Hematopoietic multipotent progenitor cell treated with erythropoietin and hydrocortisone succinate and interleukin-3 and kit ligand, for 15 days (in vitro differentiated cells): ENCODE results near the gene FCHO2.

Source experiments
- DNase-seq: peaks from one replicate; pipeline ENCODE4 v3.0.0-alpha.2; 2015; ENCODE audit warnings: low spot score

Gene FCHO2

GRCh38 chr5:73110190-73110589 lies 154.3 kb downstream of the FCHO2 start:
- DNase-seq, result no peak

- no peak for DNase-seq
Measured at GRCh38 chr5:73111536-73111935, 155.7 kb downstream of the FCHO2 start.

DNA sequence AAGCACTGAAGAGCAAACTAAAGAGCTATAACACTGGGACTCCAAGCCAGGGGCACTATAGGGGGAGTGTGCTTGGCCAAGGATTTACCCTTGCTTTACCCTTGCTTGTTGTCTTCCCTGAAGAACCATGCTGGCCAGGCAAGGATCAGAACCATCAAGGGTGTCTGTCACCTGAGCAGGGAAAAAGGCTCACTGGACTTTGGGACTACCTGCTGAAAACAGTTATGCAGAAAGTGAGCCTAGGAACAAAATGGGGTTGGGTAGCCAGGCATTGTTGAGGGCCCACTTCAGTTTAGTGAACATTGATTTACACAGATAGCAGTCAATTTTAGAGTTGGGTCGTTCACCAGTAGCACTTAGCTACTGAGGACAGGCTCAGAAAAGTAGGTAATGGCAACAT lies 156.5 kb downstream of the FCHO2 start:
- no peak for DNase-seq

GRCh38 chr5:73114044-73114688 lies 158.3 kb downstream of the FCHO2 start:
- DNase-seq, result no peak

DNA sequence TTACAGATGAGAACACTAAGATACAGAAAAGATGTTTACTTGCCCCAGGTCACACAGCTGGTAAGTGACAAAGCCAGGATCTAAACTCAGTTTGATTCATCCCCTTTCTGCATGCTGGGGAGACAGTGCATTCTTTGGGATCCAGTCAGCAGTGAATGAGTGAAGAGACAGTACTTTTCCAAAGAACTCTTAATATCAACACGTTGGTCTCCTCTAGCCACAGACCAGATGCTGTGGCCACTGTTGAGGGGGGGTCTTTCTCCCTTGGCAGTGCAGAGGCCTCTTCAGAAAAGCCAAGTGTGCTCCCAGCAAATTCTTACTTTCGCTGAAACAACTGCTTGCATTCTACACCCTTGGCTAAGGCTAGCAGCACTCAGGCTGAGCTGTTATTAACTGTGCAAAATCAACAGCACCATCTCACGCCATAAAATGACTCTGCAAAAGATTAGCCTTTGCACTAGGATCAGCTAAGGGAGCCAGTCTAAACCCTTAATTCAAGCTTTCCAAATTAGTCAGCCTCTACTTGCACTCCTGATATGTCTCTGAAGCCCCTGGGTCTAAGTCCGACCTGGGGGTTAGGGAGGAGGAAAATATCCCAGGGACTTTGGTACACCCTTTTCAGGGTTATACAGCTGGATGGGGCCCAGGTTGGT lies 159.7 kb downstream of the FCHO2 start:
- DNase-seq, result no peak

DNA sequence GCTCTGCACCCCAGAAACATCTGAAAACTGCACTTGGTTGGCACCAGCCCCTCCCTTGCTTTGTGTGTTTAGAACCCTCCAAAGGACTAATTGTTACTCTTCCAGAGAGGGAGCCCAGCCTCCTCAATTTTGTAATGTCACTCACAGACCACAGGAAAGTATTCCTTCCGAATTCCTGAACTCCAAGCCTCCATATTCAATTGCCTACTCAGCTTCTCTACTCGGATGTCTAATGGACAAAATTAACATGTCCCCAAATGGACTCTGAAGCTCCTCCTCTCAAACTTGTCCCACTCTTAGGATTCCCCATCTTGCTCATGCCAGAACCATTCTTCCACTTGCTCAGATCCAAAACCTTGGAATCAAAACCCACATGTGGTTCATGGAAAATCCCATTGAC lies 160.7 kb downstream of the FCHO2 start:
- no peak for DNase-seq

DNA sequence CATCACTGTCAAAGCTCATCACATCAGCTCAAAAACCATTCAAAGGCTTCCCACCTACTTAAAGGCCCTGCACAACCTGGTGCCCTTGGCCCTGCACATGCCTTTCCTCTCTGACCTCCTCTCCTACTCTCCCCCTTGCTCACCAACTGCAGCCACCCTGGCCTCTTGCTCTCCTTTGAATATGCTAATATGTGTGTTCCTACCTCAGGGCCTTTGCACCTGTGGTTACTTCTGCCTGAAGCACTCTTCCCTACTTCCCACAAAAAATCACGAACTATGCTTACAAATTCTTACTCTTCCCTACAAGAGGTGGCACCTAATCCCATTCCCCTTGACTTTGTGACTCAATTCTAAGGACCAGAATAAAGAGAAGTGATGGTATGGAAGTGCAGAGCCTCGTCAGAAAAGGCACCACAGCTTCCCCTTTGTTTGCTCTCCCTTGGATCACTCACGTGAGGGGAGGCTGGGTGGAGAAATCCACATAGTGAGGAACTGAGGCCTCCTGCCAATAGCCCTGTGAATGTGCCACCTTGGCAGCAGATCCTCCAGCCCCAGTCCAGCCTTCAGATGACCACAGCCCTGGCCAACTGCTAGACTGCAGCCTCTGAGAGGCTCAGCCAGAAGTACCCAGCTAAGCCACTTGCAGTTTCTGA lies 161.4 kb downstream of the FCHO2 start:
- DNase-seq, result no peak

DNA sequence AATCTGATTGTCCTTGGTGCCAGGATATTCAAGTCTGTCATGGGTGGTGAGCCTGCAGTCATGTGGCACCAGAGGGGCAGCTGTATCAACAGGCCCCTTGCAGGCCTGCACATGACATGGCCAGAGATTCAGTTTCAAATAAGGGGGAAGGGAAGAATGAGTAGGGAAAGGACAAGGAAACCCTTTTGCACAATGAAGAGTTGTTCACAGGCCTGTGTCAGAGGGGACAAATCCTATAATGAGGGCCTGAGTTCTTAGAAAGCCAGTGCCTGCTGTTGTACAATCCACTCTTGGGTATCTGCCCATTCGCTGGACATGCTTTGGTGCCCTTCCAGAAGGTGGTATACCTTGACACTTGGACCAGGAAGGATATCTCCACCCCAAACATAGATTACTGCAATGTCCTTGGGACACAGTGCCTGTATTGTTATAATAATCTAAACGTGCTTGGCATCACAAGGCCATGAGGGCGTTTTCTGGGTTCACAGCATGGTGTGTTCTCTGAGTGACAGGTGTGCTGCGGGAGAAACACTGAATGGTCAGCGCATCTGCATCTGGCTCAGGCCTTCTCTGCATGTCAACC lies 162.6 kb downstream of the FCHO2 start:
- DNase-seq, result no peak

GRCh38 chr5:73119451-73120157 lies 163.8 kb downstream of the FCHO2 start:
- no peak for DNase-seq

DNA sequence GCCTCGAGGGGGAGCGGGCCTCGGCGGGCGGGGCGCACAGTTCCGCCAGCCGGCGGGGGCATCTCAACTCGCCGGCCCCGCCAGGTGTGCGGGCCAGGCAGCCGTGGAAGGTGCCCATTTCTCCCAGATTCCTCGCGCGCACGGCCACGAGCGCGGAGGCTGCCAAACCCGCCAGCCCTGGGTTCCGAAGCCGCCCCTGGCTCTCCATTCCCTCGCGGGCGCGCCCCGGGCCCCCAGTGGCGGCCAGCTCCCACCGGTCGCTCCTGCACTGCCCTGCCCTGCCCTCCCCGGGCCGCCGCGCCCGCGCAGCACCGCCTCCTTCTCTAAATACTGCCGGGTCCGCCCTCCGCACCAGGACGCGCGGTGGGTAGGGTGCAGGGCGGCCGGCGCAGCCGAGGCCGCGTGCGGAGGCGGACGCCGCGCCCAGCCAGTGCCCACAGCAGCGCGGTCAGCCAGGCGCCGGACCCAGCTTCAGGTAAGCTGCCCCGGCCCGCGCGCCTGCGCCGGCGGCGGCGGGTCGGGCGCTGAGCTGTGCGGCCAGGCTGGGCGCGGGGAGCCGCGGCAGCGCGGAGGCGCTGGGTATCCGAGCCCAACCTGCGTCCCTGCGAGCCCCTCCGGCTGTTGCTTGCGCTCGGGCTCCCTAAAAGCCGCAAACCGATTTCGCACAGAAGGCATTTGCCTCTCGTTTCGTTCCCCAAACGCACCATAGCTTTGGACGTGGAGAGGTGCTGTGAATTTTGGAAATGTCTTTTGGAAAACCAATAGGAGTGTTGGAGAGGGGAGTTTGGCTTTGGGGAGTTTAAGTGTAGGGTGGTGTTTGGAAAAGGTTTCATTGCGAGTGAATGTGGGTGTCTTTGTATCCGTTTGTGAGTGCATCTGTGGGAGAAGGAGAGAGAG lies 164.6 kb downstream of the FCHO2 start, which contains the start of gene TMEM171:
TMEM171 (plus strand) TSS at position 354 of the 897 bp plus-strand sequence. CDS start 2,799 bp downstream, outside the sequence.
- no peak for DNase-seq

DNA sequence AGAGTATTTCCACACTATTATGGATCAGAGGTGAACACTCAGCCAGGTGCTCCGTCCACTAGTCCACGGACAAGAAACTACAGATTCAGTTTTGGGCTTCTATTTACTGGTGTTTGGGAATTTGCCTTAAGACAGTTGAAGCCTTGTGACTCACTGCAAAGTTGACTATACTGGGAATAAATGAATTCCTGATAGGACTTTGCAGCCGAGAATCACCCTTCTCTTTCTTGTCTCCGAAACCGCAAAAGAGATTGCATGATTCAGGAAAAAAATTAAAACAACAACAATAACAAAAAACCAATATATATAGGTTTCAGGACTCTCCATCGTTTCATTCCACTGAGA lies 165.2 kb downstream of the FCHO2 start:
- DNase-seq, result no peak

GRCh38 chr5:73122875-73123810 lies 167.3 kb downstream of the FCHO2 start:
- DNase-seq, result no peak

- DNase-seq, result no peak
Measured at GRCh38 chr5:73125289-73125688, 169.4 kb downstream of the FCHO2 start.

DNA sequence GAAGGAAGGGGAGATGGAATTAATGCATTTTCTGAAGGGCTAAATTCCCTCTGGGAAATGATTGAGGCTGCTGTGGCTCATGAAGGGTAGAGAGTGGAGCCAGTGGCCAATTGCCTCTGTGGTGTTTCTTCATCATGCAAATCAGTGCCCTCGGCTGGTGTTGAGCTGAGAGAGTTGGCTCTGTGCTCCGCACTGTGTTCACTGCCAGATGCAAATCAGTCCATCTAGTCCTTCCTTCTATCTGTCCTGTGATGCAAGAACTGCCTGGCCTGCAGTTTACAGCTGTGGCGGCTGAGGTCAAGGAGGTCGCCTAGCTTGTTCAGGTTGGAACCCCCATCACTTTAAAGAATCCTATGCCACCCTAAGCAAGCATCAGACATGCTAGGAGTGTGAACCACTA lies 170.5 kb downstream of the FCHO2 start:
- no peak for DNase-seq

DNA sequence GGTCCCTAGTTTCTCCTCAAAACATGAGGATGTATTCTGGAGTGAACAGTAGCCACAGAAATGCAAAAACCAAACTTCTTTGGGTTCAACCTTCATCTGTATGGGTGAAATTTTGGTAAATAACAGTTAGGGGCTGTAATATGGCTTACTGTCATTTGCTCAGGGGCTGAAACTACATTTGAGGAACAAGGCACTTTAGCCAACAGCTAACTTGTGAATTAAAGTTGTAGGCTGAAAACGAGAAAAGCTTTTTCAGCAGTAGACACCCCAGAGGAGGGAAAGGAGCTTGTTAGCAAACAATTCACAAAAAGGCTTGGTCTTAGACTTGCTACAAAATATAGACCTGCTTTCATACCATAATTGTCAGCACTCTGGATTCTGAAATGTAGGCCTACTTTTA lies 171.1 kb downstream of the FCHO2 start:
- DNase-seq, result no peak

GRCh38 chr5:73129143-73129542 lies 173.3 kb downstream of the FCHO2 start:
- DNase-seq, result no peak

GRCh38 chr5:73130811-73131210 lies 175.0 kb downstream of the FCHO2 start:
- no peak for DNase-seq

DNA sequence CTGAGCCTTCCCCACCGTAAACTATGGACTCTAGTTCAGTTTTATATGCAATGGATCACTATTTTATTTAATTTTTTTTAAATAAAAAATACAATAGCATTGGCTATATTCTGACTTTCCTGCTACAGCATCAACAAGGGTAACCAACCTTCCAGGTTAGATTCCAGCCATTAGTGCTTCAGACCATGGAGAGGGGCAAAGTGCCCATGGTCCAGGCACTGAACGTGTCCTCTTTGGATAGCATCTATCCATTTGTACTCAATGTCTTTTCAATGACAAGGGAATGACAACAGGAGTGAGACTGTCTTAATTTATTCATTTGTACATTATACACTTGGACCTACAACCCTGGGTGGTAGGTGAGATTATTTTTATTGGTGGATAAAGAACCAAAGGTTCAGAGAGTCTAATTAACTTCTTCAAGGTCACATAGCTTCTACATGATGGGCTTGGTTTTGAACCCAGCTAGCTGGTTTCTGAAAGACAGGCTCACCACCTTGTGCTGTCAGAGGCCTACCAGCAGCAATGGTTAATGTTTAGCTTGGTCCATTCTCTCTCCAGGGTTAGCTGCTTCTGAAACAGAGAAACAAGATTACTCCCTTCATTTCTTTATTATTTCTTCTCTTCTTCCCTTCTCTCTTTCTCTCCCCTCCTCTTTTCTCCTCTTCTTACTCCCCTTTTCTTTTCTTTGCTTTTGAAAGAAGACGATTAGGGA lies 176.0 kb downstream of the FCHO2 start:
- no peak for DNase-seq

DNA sequence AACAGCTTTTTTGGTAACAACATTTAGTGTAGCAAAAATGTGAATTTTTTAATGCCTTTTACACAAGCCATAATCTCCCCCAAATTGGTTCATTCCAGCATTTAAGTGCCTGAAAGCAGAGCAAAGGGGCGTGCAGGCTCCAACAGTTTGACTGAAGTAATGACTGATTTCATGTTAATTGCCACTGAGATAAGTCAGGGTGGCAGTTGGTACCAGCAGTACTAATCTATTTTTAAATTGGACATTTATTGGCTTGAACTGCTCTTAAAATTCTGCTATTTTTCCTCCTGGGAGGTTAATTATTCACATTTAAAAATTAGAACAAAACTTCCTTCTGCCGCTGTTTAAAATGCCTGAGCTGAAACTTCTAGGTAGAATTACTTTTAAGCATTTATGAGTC lies 176.9 kb downstream of the FCHO2 start:
- DNase-seq, result no peak

DNA sequence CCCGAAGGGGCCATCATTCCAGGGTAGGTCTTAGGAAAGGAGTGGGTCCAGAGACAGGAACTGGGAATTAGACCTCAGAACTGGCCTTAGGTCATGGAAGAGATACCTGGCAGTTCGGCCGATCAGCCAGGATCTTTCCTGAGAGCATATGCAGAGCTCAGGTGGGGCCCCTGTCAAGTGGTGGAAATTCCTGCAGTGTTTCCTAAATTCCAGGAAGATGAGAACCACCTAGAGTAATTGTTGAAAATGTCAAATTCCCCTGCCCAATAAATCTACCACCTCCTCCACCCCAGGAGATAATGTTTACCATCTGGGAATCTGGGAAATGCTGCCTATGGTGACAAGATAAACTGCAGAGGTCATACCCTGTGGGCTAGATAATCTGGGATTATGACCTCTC lies 179.2 kb downstream of the FCHO2 start:
- DNase-seq, result no peak
